Measurements from ENCODE around the gene FAM193A.

DNA sequence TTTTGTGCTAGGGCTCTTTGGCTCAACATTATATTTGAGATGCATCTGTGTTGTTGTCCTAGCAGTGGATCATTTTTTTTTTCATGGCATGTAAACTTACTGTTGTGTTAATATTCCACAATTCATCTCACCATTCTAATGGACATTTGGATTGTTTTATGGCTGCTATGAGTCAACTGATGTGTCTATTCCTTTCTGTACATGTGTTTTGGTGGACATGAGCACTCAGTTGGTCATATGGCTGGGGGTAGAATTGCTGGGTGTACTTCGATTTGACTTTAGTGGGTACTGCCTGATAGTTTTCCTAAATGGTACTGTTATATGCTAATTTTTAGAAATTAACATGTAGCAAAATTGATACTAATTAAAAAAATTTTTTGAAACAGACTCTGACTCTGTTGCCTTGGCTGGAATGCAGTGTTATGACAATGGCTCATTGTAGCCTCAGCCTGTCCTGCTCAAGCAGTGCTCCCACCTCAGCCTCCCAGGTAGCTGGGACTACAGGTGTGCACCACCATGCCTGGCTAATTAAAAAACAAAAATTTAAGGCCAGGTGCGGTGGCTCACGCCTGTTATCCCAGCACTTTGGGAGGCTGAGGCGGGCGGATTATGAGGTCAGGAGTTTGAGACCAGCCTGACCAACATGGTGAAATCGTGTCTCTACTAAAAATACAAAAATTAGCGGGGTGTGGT, 9.0 kb downstream of the FAM193A start:
- TF ChIP-seq, protein P1, sequence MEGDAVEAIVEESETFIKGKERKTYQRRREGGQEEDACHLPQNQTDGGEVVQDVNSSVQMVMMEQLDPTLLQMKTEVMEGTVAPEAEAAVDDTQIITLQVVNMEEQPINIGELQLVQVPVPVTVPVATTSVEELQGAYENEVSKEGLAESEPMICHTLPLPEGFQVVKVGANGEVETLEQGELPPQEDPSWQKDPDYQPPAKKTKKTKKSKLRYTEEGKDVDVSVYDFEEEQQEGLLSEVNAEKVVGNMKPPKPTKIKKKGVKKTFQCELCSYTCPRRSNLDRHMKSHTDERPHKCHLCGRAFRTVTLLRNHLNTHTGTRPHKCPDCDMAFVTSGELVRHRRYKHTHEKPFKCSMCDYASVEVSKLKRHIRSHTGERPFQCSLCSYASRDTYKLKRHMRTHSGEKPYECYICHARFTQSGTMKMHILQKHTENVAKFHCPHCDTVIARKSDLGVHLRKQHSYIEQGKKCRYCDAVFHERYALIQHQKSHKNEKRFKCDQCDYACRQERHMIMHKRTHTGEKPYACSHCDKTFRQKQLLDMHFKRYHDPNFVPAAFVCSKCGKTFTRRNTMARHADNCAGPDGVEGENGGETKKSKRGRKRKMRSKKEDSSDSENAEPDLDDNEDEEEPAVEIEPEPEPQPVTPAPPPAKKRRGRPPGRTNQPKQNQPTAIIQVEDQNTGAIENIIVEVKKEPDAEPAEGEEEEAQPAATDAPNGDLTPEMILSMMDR (conservative IDR thresholded peaks at IDR 0.05; ENCODE audit: low read depth, low read length), result no peak
- TF ChIP-seq EZH2 (IDR thresholded peaks at IDR 0.05; ENCODE audit: low read length, unreplicated experiment), result no peak
